Lung (tissue), 16 donors: ENCODE data around the gene RMC1. TPM values are rescaled to one million over a fixed set of nuclear protein-coding genes. Genes with fewer than 3 reads are reported as not detected.
A peak's percentile ranks its signal among the peaks of the same experiment; 100 is the strongest.

Source experiments
- ATAC-seq: fragments of 200-7000 bp; cut with Tn5 transposase; one replicate; pipeline ENCODE4 v1.9.1; 2020; ENCODE audit warnings: moderate number of reproducible peaks; ENCODE audit not compliant: insufficient read depth, low FRiP score
- DNase-seq, 3 donors: peaks; one replicate each; pipeline ENCODE4 v3.0.0-alpha.2; 2013 to 2017
- H3K27ac ChIP-seq, 2 donors: one replicate each; pipeline ENCODE4 v1.5.1; 2013; ENCODE audit warnings: mild to moderate bottlenecking in 2 of 2, moderate library complexity in 2 of 2, control low read depth in 1 of 2, inconsistent platforms in 1 of 2, low read depth in 1 of 2, low read length in 1 of 2
- H3K27me3 ChIP-seq, 3 donors: one replicate each; pipeline ENCODE4 v1.5.1; 2013; ENCODE audit warnings: low read length in 2 of 3; ENCODE audit not compliant: control insufficient read depth in 3 of 3, insufficient read depth in 3 of 3
- H3K36me3 ChIP-seq, 4 donors: one replicate each; pipeline ENCODE4 v1.5.1; 2013; ENCODE audit warnings: low read length in 4 of 4, mild to moderate bottlenecking in 1 of 4, moderate library complexity in 1 of 4; ENCODE audit not compliant: control insufficient read depth in 4 of 4, insufficient read depth in 4 of 4
- H3K4me1 ChIP-seq, 5 donors: one replicate each; pipeline ENCODE4 v1.5.1; 2013; ENCODE audit warnings: low read length in 5 of 5, mild to moderate bottlenecking in 2 of 5, moderate library complexity in 1 of 5; ENCODE audit not compliant: control insufficient read depth in 5 of 5, insufficient read depth in 5 of 5
- H3K4me3 ChIP-seq: one replicate; pipeline ENCODE4 v1.5.1; 2013; ENCODE audit warnings: mild to moderate bottlenecking, control low read depth, moderate library complexity
- H3K9ac ChIP-seq, 2 donors: one replicate each; pipeline ENCODE4 v1.5.1; 2013; ENCODE audit warnings: low read length in 2 of 2, control low read depth in 1 of 2; ENCODE audit not compliant: insufficient read depth in 1 of 2
- H3K9me3 ChIP-seq, 4 donors: one replicate each; pipeline ENCODE4 v1.5.1; 2013; ENCODE audit warnings: low read length in 3 of 4, mild to moderate bottlenecking in 1 of 4, moderate library complexity in 1 of 4; ENCODE audit not compliant: control insufficient read depth in 4 of 4, insufficient read depth in 3 of 4
- CTCF ChIP-seq: IDR thresholded peaks from 2 replicates; pipeline ENCODE4 v1.5.1; 2012; ENCODE audit warnings: mild to moderate bottlenecking; ENCODE audit errors: control extremely low read depth, extremely low read depth
- WGBS, 2 donors: extraction: QIAGEN DNeasy Blood & Tissue Kit; methylation state at CpG; one replicate each; pipeline ENCODE4 v1.1.7; 2013; 5-methylcytosine and 5-hydroxymethylcytosine counted together
- long read RNA-seq, 5 donors: transcript quantifications; one replicate each; lab custom pipeline, GENCODE V29; 2026
- polyA plus RNA-seq, 2 donors: library from polyadenylated mRNA; stranded (reverse); fragments of 200-250 nt; gene quantifications; one replicate each; pipeline ENCODE4 v1.2.1, GENCODE V29; 2013
- total RNA-seq, 2 donors: library from RNA; depleted of rRNA in 1 of 2; stranded (reverse); fragments of >200 nt in 1 of 2; gene quantifications; one replicate each; pipeline ENCODE4 v1.2.1, GENCODE V29; 2014 to 2021
- donor health status: control.
- donor health status: control.
- donor health status: Bipolar disorder and iron deficiency.
- donor health status: healthy.
- donor health status: DM: yes; HTN: yes; CAD: no.

Gene RMC1
- total RNA-seq (10 to 100 TPM; 28.2 to 33.8 TPM), polyA plus RNA-seq (10 to 100 TPM; 30.6 to 71.3 TPM)
- long read RNA-seq, donor 1, partial matches to known transcripts = 17 of 22 reads
- long read RNA-seq, donor 1, other reads (novel, unspliced or antisense) = 0 of 22 reads
- long read RNA-seq, donor 2, partial matches to known transcripts = 0 of 3 reads
- long read RNA-seq, donor 2, other reads (novel, unspliced or antisense) = 0 of 3 reads
- long read RNA-seq, donor 3 = 0 reads
- long read RNA-seq, donor 4, partial matches to known transcripts = 7 of 10 reads
- long read RNA-seq, donor 4, other reads (novel, unspliced or antisense) = 0 of 10 reads
- long read RNA-seq, donor 5, partial matches to known transcripts = 0 of 4 reads
- long read RNA-seq, donor 5, other reads (novel, unspliced or antisense) = 0 of 4 reads

- 0% methylated on average over 83 to 110 of the region's 110 CpGs for WGBS, 2 donors
- ATAC-seq (peak; percentile 97), DNase-seq (peak; percentile 95 to 97 (median 96))
- Histone ChIP-seq H3K27me3 (no peaks in the 10 kb centered on the region), H3K9me3 (no peaks in the 10 kb centered on the region), H3K9ac (peak within 1 kb of the TSS; percentile 72 to 76), H3K4me1 (peaks cover 0 to 14% (median 7%) of the 10 kb centered on the region in 5 donors), H3K36me3 (peaks cover 0 to 14% (median 6%) of the 10 kb centered on the region in 4 donors), H3K27ac (peak within 1 kb of the TSS; percentile 92 to 99), H3K4me3 (peak within 1 kb of the TSS; percentile 99)
- TF ChIP-seq CTCF = peak; percentile 12
Measured at GRCh38 chr18:23503038-23503962, at the start of gene RMC1. Gene RMC1, plus strand, starts transcription at chr18:23503511. Its CDS starts 108 bp downstream, at chr18:23503619.

- WGBS, 2 donors = 3% methylated on average over 11 of the region's 11 CpGs
- peak overlapping the region; percentile 84 to 100 for H3K27ac ChIP-seq
- H3K4me1 ChIP-seq = peaks cover 0 to 12% (median 5%) of the 10 kb centered on the region in 5 donors
- ATAC-seq (peak; percentile 7), DNase-seq (peak in 2 of 3 donors; percentile 23 to 29)
- peak overlapping the region; percentile 24 to 29 for H3K9ac ChIP-seq
- H3K9me3 ChIP-seq = no peaks in the 10 kb centered on the region
- H3K4me3 ChIP-seq = peak overlapping the region; percentile 99
- no peaks in the 10 kb centered on the region for H3K27me3 ChIP-seq
- H3K36me3 ChIP-seq = peaks cover 0 to 4% (median 1%) of the 10 kb centered on the region in 4 donors
- TF ChIP-seq CTCF = no peak
Measured at GRCh38 chr18:23453680-23454058, 49.6 kb upstream of the RMC1 start.

- ATAC-seq (no peak), DNase-seq (no peak)
- H3K4me1 ChIP-seq = peaks cover 3 to 23% (median 8%) of the 10 kb centered on the region in 5 donors
- H3K36me3 ChIP-seq = peaks cover 0 to 4% (median 3%) of the 10 kb centered on the region in 4 donors
- no peak overlapping the region for H3K9ac ChIP-seq
- no peaks in the 10 kb centered on the region for H3K9me3 ChIP-seq
- H3K27me3 ChIP-seq = no peaks in the 10 kb centered on the region
- no peak overlapping the region for H3K27ac ChIP-seq
- 93 to 94% methylated on average over 2 of the region's 2 CpGs for WGBS, 2 donors
- TF ChIP-seq CTCF = no peak
- no peak overlapping the region for H3K4me3 ChIP-seq
Measured at GRCh38 chr18:23456835-23457234, 46.5 kb upstream of the RMC1 start.
